Stimulated activated CD4-positive, alpha-beta T cell treated with anti-CD3 and anti-CD28 coated beads, Interleukin-4, amount 100 ng/mL, for 4 hours (primary cell): ENCODE measurements around the gene HENMT1.
"Not testable (repeated sequence)": the region's sequence is repeated elsewhere in the genome, so short reads cannot be mapped to it uniquely, and the experiment has no call there.

ENCODE experiments used
- DNase-seq, 2 experiments: peaks; one replicate each; pipeline ENCODE4 v3.0.0-alpha.2; 2020

Gene HENMT1

GRCh38 chr1:108661030-108661609 lies at the start of gene HENMT1:
TSS of gene HENMT1 (minus strand) at chr1:108661093. CDS start at chr1:108659884, 1,209 bp downstream.
- peak; percentile 70 to 72 for DNase-seq

GRCh38 chr1:108708691-108709660 lies 48.1 kb upstream of the HENMT1 start:
- DNase-seq: peak; percentile 38 to 57

GRCh38 chr1:108706643-108707042 lies 45.8 kb upstream of the HENMT1 start:
- no peak for DNase-seq

- DNase-seq: no peak
Measured at GRCh38 chr1:108704496-108704895, 43.6 kb upstream of the HENMT1 start.

- DNase-seq: no peak
Measured at GRCh38 chr1:108703939-108704338, 43.0 kb upstream of the HENMT1 start.

- not testable (repeated sequence) for DNase-seq
Measured at GRCh38 chr1:108702109-108702508, 41.2 kb upstream of the HENMT1 start.

GRCh38 chr1:108701176-108701849 lies 40.4 kb upstream of the HENMT1 start:
- no peak for DNase-seq

- no peak for DNase-seq
Measured at GRCh38 chr1:108699375-108700332, 38.8 kb upstream of the HENMT1 start.

- no peak for DNase-seq
Measured at GRCh38 chr1:108695535-108695934, 34.6 kb upstream of the HENMT1 start.

- DNase-seq: peak; percentile 53 to 70
Measured at GRCh38 chr1:108692724-108693655, 32.1 kb upstream of the HENMT1 start.

- peak; percentile 89 to 93 for DNase-seq
Measured at GRCh38 chr1:108691942-108692723, 31.2 kb upstream of the HENMT1 start, which contains the start of gene PRPF38B. TSS of gene PRPF38B (plus strand) at chr1:108692310. CDS start at chr1:108692592, 282 bp downstream.

- no peak for DNase-seq
Measured at GRCh38 chr1:108691128-108691941, 30.4 kb upstream of the HENMT1 start.

- DNase-seq: no peak
Measured at GRCh38 chr1:108686614-108687313, 25.9 kb upstream of the HENMT1 start.

- DNase-seq: no peak
Measured at GRCh38 chr1:108685529-108685928, 24.6 kb upstream of the HENMT1 start.

GRCh38 chr1:108681701-108682100 lies 20.8 kb upstream of the HENMT1 start:
- DNase-seq: not testable (repeated sequence)

GRCh38 chr1:108679586-108680213 lies 18.8 kb upstream of the HENMT1 start:
- no peak for DNase-seq

GRCh38 chr1:108678706-108679105 lies 17.8 kb upstream of the HENMT1 start:
- no peak for DNase-seq

- DNase-seq: no peak
Measured at GRCh38 chr1:108671143-108671542, 10.2 kb upstream of the HENMT1 start.
